GM23338 (cell line): ENCODE measurements around the gene ALX3. TPM values are rescaled to one million over a fixed set of nuclear protein-coding genes. Genes with fewer than 3 reads are reported as not detected.
A peak's percentile ranks its signal among the peaks of the same experiment; 100 is the strongest.

Experiments
- ATAC-seq: fragments of 200-7000 bp; cut with Tn5 transposase; 3 replicates; pipeline ENCODE4 v1.9.1; 2020
- DNase-seq: peaks from one replicate; pipeline ENCODE4 v3.0.0-alpha.2; 2015; ENCODE audit warnings: low spot score
- H2AFZ ChIP-seq: fragments of 200-600 bp; sonication (generic); 2 replicates; pipeline ENCODE4 v1.8.0; 2016; ENCODE audit warnings: antibody characterized with exemption, mild to moderate bottlenecking, moderate library complexity
- H3F3A ChIP-seq: fragments of 200-600 bp; sonication (generic); replicated peaks from 2 replicates; pipeline ENCODE4 v1.8.0; 2017; ENCODE audit warnings: antibody characterized with exemption, mixed run types, low read depth
- H3K27ac ChIP-seq: fragments of 200-600 bp; sonication (generic); 2 replicates; pipeline ENCODE4 v1.6.1; 2016; ENCODE audit warnings: low read depth
- H3K27me3 ChIP-seq: fragments of 200-600 bp; sonication (generic); 2 replicates; pipeline ENCODE4 v1.8.0; 2016; ENCODE audit warnings: mild to moderate bottlenecking, mixed run types, moderate library complexity; ENCODE audit not compliant: insufficient read depth
- H3K36me3 ChIP-seq: fragments of 200-600 bp; sonication (generic); 2 replicates; pipeline ENCODE4 v1.8.0; 2016; ENCODE audit warnings: mild to moderate bottlenecking; ENCODE audit not compliant: insufficient read depth
- H3K4me1 ChIP-seq: fragments of 200-600 bp; sonication (generic); 2 replicates; pipeline ENCODE4 v1.8.0; 2016; ENCODE audit warnings: mild to moderate bottlenecking, moderate library complexity; ENCODE audit not compliant: insufficient read depth
- H3K4me2 ChIP-seq: fragments of 200-600 bp; sonication (generic); 2 replicates; pipeline ENCODE4 v1.7.1; 2017; ENCODE audit warnings: mixed run types
- H3K4me3 ChIP-seq: fragments of 200-600 bp; sonication (generic); 2 replicates; pipeline ENCODE4 v1.6.1; 2016; ENCODE audit warnings: mixed run types
- H3K79me2 ChIP-seq: fragments of 200-600 bp; sonication (generic); replicated peaks from 2 replicates; pipeline ENCODE4 v1.8.0; 2017; ENCODE audit warnings: mild to moderate bottlenecking; ENCODE audit not compliant: insufficient read depth
- H3K9me2 ChIP-seq: fragments of 200-600 bp; sonication (generic); 2 replicates; pipeline ENCODE4 v1.8.0; 2017; ENCODE audit not compliant: insufficient read depth
- H4K20me1 ChIP-seq: fragments of 200-600 bp; sonication (generic); replicated peaks from 2 replicates; pipeline ENCODE4 v1.8.0; 2017; ENCODE audit warnings: mild to moderate bottlenecking; ENCODE audit not compliant: insufficient read depth
- H3K27ac Mint-ChIP-seq: 2 replicates; pipeline ENCODE4 v1.8.0; 2020; ENCODE audit warnings: inconsistent platforms, mild to moderate bottlenecking, moderate library complexity, mixed read lengths
- H3K27me3 Mint-ChIP-seq: 3 replicates; pipeline ENCODE4 v1.8.0; 2022; ENCODE audit warnings: low read depth, mild to moderate bottlenecking, moderate library complexity, mixed read lengths, inconsistent platforms; ENCODE audit not compliant: insufficient read depth, poor library complexity
- H3K36me3 Mint-ChIP-seq: 3 replicates; pipeline ENCODE4 v1.8.0; 2021; ENCODE audit warnings: low read depth, mild to moderate bottlenecking, inconsistent platforms, moderate library complexity, mixed read lengths
- H3K4me1 Mint-ChIP-seq: 3 replicates; pipeline ENCODE4 v1.8.0; 2020; ENCODE audit warnings: mild to moderate bottlenecking, inconsistent platforms, mixed read lengths
- H3K4me3 Mint-ChIP-seq: 3 replicates; pipeline ENCODE4 v1.8.0; 2021; ENCODE audit warnings: moderate library complexity, mild to moderate bottlenecking, inconsistent platforms, mixed read lengths
- H3K9me3 Mint-ChIP-seq: 3 replicates; pipeline ENCODE4 v1.8.0; 2020; ENCODE audit warnings: moderate library complexity, mild to moderate bottlenecking, inconsistent platforms, mixed read lengths
- CREB1 ChIP-seq: fragments of 250-450 bp; sonication (Bioruptor Pico); IDR thresholded peaks from 2 replicates; pipeline ENCODE4 v1.5.0; 2020; ENCODE audit warnings: low read depth, mild to moderate bottlenecking, moderate library complexity
- EZH2 ChIP-seq: fragments of 200-600 bp; sonication (generic); IDR thresholded peaks from one replicate; pipeline ENCODE4 v1.8.0; 2017; ENCODE audit warnings: antibody characterized with exemption, mild to moderate bottlenecking, low read depth; ENCODE audit not compliant: unreplicated experiment
- EZH2phosphoT487 ChIP-seq: fragments of 200-600 bp; sonication (generic); IDR thresholded peaks from one replicate; pipeline ENCODE4 v1.8.1; 2018; ENCODE audit warnings: antibody characterized with exemption; ENCODE audit not compliant: unreplicated experiment
- JUNB ChIP-seq: IDR thresholded peaks from one replicate; pipeline ENCODE4 v1.6.1; 2016; ENCODE audit warnings: antibody characterized with exemption; ENCODE audit not compliant: unreplicated experiment
- NANOG ChIP-seq: IDR thresholded peaks from 2 replicates; pipeline ENCODE4 v1.6.1; 2016; ENCODE audit warnings: antibody characterized with exemption, borderline replicate concordance
- POLR2AphosphoS5 ChIP-seq: IDR thresholded peaks from 2 replicates; pipeline ENCODE4 v1.6.1; 2016; ENCODE audit warnings: antibody characterized with exemption, low read depth
- STAT1 ChIP-seq: IDR thresholded peaks from one replicate; pipeline ENCODE4 v1.6.1; 2016; ENCODE audit warnings: antibody characterized with exemption; ENCODE audit not compliant: unreplicated experiment
- ZNF114 ChIP-seq: fragments of 250-450 bp; sonication (Bioruptor Pico); IDR thresholded peaks from 2 replicates; pipeline ENCODE4 v1.5.0; 2020; ENCODE audit warnings: mild to moderate bottlenecking, moderate library complexity
- ZNF331 ChIP-seq: fragments of 250-450 bp; sonication (Bioruptor Pico); IDR thresholded peaks from 2 replicates; pipeline ENCODE4 v1.5.0; 2020; ENCODE audit warnings: low read depth, mild to moderate bottlenecking, moderate library complexity
- polyA plus RNA-seq: library from polyadenylated mRNA; unstranded; fragments of >200 nt; fragmentation: Nextera tagmentation; extraction: Ambion mirVana; gene quantifications from 2 replicates; pipeline ENCODE4 v1.2.1, GENCODE V29; 2016
- total RNA-seq: library from RNA; depleted of rRNA; stranded (reverse); fragments of >200 nt; shearing (Covaris generic); gene quantifications from 2 replicates; pipeline ENCODE4 v1.2.3, GENCODE V29; 2014
- TF ChIP-seq, protein P1 (sequence below): IDR thresholded peaks from 2 replicates; pipeline ENCODE4 v1.6.1; 2016; ENCODE audit warnings: antibody characterized with exemption
- TF ChIP-seq, protein P2 (sequence below), 2 experiments: fragments of 200-600 bp in 1 of 2; sonication (generic) in 1 of 2; conservative IDR thresholded peaks; 2 replicates each; pipeline versions ENCODE4 v1.5.1 to v1.6.1; 2016 to 2017; ENCODE audit warnings: antibody characterized with exemption in 2 of 2, low read depth in 2 of 2, mild to moderate bottlenecking in 2 of 2, moderate library complexity in 1 of 2
- TF ChIP-seq, protein P3 (sequence below): fragments of 250-450 bp; sonication (Bioruptor Pico); IDR thresholded peaks from 2 replicates; pipeline ENCODE4 v1.5.0; 2020; ENCODE audit warnings: mild to moderate bottlenecking, moderate library complexity
- TF ChIP-seq, protein P4 (sequence below): IDR thresholded peaks from one replicate; pipeline ENCODE4 v1.6.1; 2018; ENCODE audit warnings: antibody characterized with exemption; ENCODE audit not compliant: unreplicated experiment

The ALX3 gene
- total and polyA plus RNA-seq, 2 experiments from 2014 or later: not detected

DNA sequence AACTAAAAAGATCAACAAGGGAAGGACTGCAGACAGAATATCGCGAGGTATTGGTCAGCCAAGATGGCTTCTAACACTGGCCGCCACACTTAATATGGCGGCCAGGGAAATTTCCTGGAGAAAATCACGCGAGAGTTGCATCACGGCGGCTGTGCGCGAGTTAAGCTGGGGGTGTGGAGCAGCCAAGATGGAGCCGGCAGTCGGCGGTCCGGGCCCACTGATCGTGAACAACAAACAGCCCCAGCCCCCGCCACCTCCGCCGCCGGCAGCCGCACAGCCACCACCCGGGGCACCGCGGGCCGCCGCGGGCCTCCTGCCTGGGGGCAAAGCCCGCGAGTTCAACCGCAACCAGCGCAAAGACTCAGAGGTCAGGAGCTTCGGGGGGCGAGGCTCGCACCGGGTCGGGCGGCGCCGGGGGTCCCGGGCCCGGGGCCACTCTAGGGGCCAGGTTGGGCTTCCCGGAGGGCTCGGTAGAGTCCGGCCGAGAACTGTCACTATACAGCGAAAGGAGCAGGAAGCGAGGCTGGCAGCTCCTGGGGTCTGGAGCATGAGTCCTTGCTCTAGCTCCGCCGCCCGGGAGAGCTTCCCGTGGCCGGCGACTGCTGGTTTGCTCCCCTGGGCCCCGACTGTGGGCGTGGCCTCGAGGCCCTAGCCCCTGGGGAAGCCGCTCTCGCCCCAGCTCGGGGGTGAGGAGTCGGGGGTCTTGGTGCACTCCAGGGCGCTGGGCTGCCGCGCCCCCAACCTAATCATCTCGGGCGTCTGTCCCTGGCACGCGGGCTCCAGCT is 35.8 kb downstream of the ALX3 start, which contains the start of gene STRIP1:
STRIP1 (plus strand) TSS at position 174 of the 785 bp plus-strand sequence; CDS start at position 188, 14 bp downstream.
- peaks cover 4% of the 10 kb centered on the region for H3K27me3 Mint-ChIP-seq
- no peaks in the 10 kb centered on the region for H3K9me3 Mint-ChIP-seq
- H2AFZ ChIP-seq: peak within 1 kb of the TSS; percentile 57
- peaks cover 25% of the 10 kb centered on the region for H3K4me1 ChIP-seq
- H3K27me3 ChIP-seq: no peaks in the 10 kb centered on the region
- no peaks in the 10 kb centered on the region; the same call in 1 of the 2 replicates for H3F3A ChIP-seq
- peaks cover 26% of the 10 kb centered on the region for H3K4me1 Mint-ChIP-seq
- peaks cover 24% of the 10 kb centered on the region for H3K36me3 Mint-ChIP-seq
- no peak for TF ChIP-seq NANOG
- TF ChIP-seq, protein P1, sequence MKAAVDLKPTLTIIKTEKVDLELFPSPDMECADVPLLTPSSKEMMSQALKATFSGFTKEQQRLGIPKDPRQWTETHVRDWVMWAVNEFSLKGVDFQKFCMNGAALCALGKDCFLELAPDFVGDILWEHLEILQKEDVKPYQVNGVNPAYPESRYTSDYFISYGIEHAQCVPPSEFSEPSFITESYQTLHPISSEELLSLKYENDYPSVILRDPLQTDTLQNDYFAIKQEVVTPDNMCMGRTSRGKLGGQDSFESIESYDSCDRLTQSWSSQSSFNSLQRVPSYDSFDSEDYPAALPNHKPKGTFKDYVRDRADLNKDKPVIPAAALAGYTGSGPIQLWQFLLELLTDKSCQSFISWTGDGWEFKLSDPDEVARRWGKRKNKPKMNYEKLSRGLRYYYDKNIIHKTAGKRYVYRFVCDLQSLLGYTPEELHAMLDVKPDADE: peak; percentile 74
- TF ChIP-seq EZH2phosphoT487: no peak
- no peak for TF ChIP-seq EZH2
- peak; percentile 74 for TF ChIP-seq POLR2AphosphoS5
- TF ChIP-seq, protein P2, sequence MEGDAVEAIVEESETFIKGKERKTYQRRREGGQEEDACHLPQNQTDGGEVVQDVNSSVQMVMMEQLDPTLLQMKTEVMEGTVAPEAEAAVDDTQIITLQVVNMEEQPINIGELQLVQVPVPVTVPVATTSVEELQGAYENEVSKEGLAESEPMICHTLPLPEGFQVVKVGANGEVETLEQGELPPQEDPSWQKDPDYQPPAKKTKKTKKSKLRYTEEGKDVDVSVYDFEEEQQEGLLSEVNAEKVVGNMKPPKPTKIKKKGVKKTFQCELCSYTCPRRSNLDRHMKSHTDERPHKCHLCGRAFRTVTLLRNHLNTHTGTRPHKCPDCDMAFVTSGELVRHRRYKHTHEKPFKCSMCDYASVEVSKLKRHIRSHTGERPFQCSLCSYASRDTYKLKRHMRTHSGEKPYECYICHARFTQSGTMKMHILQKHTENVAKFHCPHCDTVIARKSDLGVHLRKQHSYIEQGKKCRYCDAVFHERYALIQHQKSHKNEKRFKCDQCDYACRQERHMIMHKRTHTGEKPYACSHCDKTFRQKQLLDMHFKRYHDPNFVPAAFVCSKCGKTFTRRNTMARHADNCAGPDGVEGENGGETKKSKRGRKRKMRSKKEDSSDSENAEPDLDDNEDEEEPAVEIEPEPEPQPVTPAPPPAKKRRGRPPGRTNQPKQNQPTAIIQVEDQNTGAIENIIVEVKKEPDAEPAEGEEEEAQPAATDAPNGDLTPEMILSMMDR (conservative IDR thresholded peaks at IDR 0.05; ENCODE audit: low read depth in 2 of 2): no peak
- TF ChIP-seq, protein P3, sequence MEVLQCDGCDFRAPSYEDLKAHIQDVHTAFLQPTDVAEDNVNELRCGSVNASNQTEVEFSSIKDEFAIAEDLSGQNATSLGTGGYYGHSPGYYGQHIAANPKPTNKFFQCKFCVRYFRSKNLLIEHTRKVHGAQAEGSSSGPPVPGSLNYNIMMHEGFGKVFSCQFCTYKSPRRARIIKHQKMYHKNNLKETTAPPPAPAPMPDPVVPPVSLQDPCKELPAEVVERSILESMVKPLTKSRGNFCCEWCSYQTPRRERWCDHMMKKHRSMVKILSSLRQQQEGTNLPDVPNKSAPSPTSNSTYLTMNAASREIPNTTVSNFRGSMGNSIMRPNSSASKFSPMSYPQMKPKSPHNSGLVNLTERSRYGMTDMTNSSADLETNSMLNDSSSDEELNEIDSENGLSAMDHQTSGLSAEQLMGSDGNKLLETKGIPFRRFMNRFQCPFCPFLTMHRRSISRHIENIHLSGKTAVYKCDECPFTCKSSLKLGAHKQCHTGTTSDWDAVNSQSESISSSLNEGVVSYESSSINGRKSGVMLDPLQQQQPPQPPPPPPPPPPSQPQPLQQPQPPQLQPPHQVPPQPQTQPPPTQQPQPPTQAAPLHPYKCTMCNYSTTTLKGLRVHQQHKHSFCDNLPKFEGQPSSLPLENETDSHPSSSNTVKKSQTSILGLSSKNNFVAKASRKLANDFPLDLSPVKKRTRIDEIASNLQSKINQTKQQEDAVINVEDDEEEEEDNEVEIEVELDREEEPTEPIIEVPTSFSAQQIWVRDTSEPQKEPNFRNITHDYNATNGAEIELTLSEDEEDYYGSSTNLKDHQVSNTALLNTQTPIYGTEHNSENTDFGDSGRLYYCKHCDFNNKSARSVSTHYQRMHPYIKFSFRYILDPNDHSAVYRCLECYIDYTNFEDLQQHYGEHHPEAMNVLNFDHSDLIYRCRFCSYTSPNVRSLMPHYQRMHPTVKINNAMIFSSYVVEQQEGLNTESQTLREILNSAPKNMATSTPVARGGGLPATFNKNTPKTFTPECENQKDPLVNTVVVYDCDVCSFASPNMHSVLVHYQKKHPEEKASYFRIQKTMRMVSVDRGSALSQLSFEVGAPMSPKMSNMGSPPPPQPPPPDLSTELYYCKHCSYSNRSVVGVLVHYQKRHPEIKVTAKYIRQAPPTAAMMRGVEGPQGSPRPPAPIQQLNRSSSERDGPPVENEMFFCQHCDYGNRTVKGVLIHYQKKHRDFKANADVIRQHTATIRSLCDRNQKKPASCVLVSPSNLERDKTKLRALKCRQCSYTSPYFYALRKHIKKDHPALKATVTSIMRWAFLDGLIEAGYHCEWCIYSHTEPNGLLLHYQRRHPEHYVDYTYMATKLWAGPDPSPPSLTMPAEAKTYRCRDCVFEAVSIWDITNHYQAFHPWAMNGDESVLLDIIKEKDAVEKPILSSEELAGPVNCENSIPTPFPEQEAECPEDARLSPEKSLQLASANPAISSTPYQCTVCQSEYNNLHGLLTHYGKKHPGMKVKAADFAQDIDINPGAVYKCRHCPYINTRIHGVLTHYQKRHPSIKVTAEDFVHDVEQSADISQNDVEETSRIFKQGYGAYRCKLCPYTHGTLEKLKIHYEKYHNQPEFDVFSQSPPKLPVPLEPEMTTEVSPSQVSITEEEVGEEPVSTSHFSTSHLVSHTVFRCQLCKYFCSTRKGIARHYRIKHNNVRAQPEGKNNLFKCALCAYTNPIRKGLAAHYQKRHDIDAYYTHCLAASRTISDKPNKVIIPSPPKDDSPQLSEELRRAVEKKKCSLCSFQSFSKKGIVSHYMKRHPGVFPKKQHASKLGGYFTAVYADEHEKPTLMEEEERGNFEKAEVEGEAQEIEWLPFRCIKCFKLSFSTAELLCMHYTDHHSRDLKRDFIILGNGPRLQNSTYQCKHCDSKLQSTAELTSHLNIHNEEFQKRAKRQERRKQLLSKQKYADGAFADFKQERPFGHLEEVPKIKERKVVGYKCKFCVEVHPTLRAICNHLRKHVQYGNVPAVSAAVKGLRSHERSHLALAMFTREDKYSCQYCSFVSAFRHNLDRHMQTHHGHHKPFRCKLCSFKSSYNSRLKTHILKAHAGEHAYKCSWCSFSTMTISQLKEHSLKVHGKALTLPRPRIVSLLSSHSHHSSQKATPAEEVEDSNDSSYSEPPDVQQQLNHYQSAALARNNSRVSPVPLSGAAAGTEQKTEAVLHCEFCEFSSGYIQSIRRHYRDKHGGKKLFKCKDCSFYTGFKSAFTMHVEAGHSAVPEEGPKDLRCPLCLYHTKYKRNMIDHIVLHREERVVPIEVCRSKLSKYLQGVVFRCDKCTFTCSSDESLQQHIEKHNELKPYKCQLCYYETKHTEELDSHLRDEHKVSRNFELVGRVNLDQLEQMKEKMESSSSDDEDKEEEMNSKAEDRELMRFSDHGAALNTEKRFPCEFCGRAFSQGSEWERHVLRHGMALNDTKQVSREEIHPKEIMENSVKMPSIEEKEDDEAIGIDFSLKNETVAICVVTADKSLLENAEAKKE (CRISPR knock-in tag): no peak
- TF ChIP-seq JUNB: no peak
- TF ChIP-seq ZNF331 (CRISPR knock-in tag): no peak
- TF ChIP-seq ZNF114 (CRISPR knock-in tag): no peak
- TF ChIP-seq CREB1: 0 out of 2 replicates have a peak, but pooled peaks have one; percentile 54
- TF ChIP-seq, protein P4, sequence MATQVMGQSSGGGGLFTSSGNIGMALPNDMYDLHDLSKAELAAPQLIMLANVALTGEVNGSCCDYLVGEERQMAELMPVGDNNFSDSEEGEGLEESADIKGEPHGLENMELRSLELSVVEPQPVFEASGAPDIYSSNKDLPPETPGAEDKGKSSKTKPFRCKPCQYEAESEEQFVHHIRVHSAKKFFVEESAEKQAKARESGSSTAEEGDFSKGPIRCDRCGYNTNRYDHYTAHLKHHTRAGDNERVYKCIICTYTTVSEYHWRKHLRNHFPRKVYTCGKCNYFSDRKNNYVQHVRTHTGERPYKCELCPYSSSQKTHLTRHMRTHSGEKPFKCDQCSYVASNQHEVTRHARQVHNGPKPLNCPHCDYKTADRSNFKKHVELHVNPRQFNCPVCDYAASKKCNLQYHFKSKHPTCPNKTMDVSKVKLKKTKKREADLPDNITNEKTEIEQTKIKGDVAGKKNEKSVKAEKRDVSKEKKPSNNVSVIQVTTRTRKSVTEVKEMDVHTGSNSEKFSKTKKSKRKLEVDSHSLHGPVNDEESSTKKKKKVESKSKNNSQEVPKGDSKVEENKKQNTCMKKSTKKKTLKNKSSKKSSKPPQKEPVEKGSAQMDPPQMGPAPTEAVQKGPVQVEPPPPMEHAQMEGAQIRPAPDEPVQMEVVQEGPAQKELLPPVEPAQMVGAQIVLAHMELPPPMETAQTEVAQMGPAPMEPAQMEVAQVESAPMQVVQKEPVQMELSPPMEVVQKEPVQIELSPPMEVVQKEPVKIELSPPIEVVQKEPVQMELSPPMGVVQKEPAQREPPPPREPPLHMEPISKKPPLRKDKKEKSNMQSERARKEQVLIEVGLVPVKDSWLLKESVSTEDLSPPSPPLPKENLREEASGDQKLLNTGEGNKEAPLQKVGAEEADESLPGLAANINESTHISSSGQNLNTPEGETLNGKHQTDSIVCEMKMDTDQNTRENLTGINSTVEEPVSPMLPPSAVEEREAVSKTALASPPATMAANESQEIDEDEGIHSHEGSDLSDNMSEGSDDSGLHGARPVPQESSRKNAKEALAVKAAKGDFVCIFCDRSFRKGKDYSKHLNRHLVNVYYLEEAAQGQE: no peak
- TF ChIP-seq STAT1: no peak
- peak within 1 kb of the TSS; percentile 93 for H3K27ac Mint-ChIP-seq
- peak within 1 kb of the TSS; percentile 96 for H3K4me3 Mint-ChIP-seq
- peak within 1 kb of the TSS; percentile 76 for H3K4me3 ChIP-seq
- DNase-seq (peak; percentile 98), ATAC-seq (peak; percentile 89)
- peaks cover 13% of the 10 kb centered on the region for H3K36me3 ChIP-seq
- peaks cover 28% of the 10 kb centered on the region for H3K79me2 ChIP-seq
- peak within 1 kb of the TSS; percentile 93 for H3K4me2 ChIP-seq
- H3K27ac ChIP-seq: peak within 1 kb of the TSS; percentile 71
- H3K9me2 ChIP-seq: no peaks in the 10 kb centered on the region
- H4K20me1 ChIP-seq: peaks cover 15% of the 10 kb centered on the region
